ENCODE data around the gene GSTCD.
"Not testable (repeated sequence)": the region's sequence is repeated elsewhere in the genome, so short reads cannot be mapped to it uniquely, and the experiment has no call there.

The GSTCD gene

GRCh38 chr4:105840426-105841174 is 132.0 kb downstream of the GSTCD start:
- DNase-seq (ENCODE audit: low read depth, low spot score) = no peak
- no peak overlapping the region for H3K4me3 ChIP-seq (ENCODE audit: low read depth, low read length)
- no peak for TF ChIP-seq CTCF (IDR thresholded peaks at IDR 0.05; ENCODE audit: low read depth, low read length)
- in situ Hi-C loops (cut with HindIII; ENCODE audit: low sequenced_read_pairs) = no loop called here

- in situ Hi-C loops (cut with HindIII; ENCODE audit: low sequenced_read_pairs) = no loop called here
- no peak for DNase-seq (ENCODE audit: low read depth, low spot score)
- no peak overlapping the region for H3K4me3 ChIP-seq (ENCODE audit: low read depth, low read length)
- no peak for TF ChIP-seq CTCF (IDR thresholded peaks at IDR 0.05; ENCODE audit: low read depth, low read length)
Measured at GRCh38 chr4:105843941-105844340, 135.4 kb downstream of the GSTCD start.

GRCh38 chr4:105845559-105845958 is 137.0 kb downstream of the GSTCD start:
- TF ChIP-seq CTCF (IDR thresholded peaks at IDR 0.05; ENCODE audit: low read depth, low read length) = no peak
- in situ Hi-C loops (cut with HindIII; ENCODE audit: low sequenced_read_pairs) = no loop called here
- no peak overlapping the region for H3K4me3 ChIP-seq (ENCODE audit: low read depth, low read length)
- no peak for DNase-seq (ENCODE audit: low read depth, low spot score)

GRCh38 chr4:105848359-105848758 is 139.8 kb downstream of the GSTCD start:
- DNase-seq (ENCODE audit: low read depth, low spot score); H3K4me3 ChIP-seq (ENCODE audit: low read depth, low read length); in situ Hi-C loops (cut with HindIII; ENCODE audit: low sequenced_read_pairs): not testable (repeated sequence)

GRCh38 chr4:105851196-105851595 is 142.6 kb downstream of the GSTCD start:
- H3K4me3 ChIP-seq (ENCODE audit: low read depth, low read length) = no peak overlapping the region
- in situ Hi-C loops (cut with HindIII; ENCODE audit: low sequenced_read_pairs) = no loop called here
- no peak for DNase-seq (ENCODE audit: low read depth, low spot score)
- no peak for TF ChIP-seq CTCF (IDR thresholded peaks at IDR 0.05; ENCODE audit: low read depth, low read length)

GRCh38 chr4:105852230-105852629 is 143.6 kb downstream of the GSTCD start:
- DNase-seq (ENCODE audit: low read depth, low spot score); in situ Hi-C loops (cut with HindIII; ENCODE audit: low sequenced_read_pairs): not testable (repeated sequence)

GRCh38 chr4:105858466-105859040 is 150.0 kb downstream of the GSTCD start:
- H3K4me3 ChIP-seq (ENCODE audit: low read depth, low read length) = no peak overlapping the region
- in situ Hi-C loops (cut with HindIII; ENCODE audit: low sequenced_read_pairs) = no loop called here
- DNase-seq (ENCODE audit: low read depth, low spot score) = no peak
- no peak for TF ChIP-seq CTCF (IDR thresholded peaks at IDR 0.05; ENCODE audit: low read depth, low read length)

More at GRCh38 chr4:105852230-105852629, 143.6 kb downstream of the GSTCD start:
- not testable (repeated sequence) for H3K4me3 ChIP-seq (ENCODE audit: low read depth, low read length)

All from astrocyte of the spinal cord (primary cell).